Measurements from ENCODE around the gene TMEM245. TPM values are rescaled to one million over a fixed set of nuclear protein-coding genes. Genes with fewer than 3 reads are reported as not detected.

TMEM245 gene
- total RNA-seq, 2 experiments from 2014 or later = 22.6 to 24.4 TPM

GRCh38 chr9:109086221-109086620 lies 33.5 kb downstream of the TMEM245 start:
- ChIA-PET CTCF (no interaction called here), POLR2A (no interaction called here)
- H3K4me3 Mint-ChIP-seq = no peak overlapping the region
- H3K9me3 Mint-ChIP-seq = no peaks in the 10 kb centered on the region
- Histone ChIP-seq H3K36me3 (ENCODE audit: insufficient read depth, low read length) (peaks cover 73% of the 10 kb centered on the region), H3K4me3 (ENCODE audit: low read length) (no peak overlapping the region), H3K9me3 (ENCODE audit: control insufficient read depth in 1 of 2, insufficient read depth in 1 of 2, low read length in 2 of 2) (no peaks in the 10 kb centered on the region), H3K4me1 (ENCODE audit: insufficient read depth, low read length) (no peaks in the 10 kb centered on the region), H3K27ac (ENCODE audit: low read depth in 1 of 2, low read length in 2 of 2) (no peak overlapping the region), H3K27me3 (ENCODE audit: control insufficient read depth in 1 of 2, insufficient read depth in 2 of 2, low read length in 2 of 2) (no peaks in the 10 kb centered on the region)
- H3K27me3 Mint-ChIP-seq = no peaks in the 10 kb centered on the region
- peaks cover 94% of the 10 kb centered on the region for H3K36me3 Mint-ChIP-seq (ENCODE audit: low read depth)
- peak in 2 of 14 experiments; percentile 25 to 30 for DNase-seq
- intact Hi-C loops (cut with DNase I, micrococcal nuclease) = loop anchor here in 1 of 2 experiments (5.0 kb wide), 1 partner anchor 39 kb away; no protein-coding TSS in a partner anchor
- TF ChIP-seq CTCF (IDR thresholded peaks at IDR 0.05) = no peak
- no peak for ATAC-seq (ENCODE audit: poor library complexity)
- no peak overlapping the region for H3K27ac Mint-ChIP-seq
- H3K4me1 Mint-ChIP-seq (ENCODE audit: low read depth) = peaks cover 22% of the 10 kb centered on the region

GRCh38 chr9:109085510-109085909 lies 34.2 kb downstream of the TMEM245 start:
- Mint-ChIP-seq H3K36me3 (ENCODE audit: low read depth) (peaks cover 94% of the 10 kb centered on the region), H3K9me3 (no peaks in the 10 kb centered on the region), H3K4me3 (no peak overlapping the region), H3K4me1 (ENCODE audit: low read depth) (peaks cover 22% of the 10 kb centered on the region), H3K27me3 (no peaks in the 10 kb centered on the region), H3K27ac (no peak overlapping the region)
- no peak overlapping the region for H3K27ac ChIP-seq (ENCODE audit: low read depth in 1 of 2, low read length in 2 of 2)
- CTCF ChIA-PET = no interaction called here
- no peaks in the 10 kb centered on the region for H3K27me3 ChIP-seq (ENCODE audit: control insufficient read depth in 1 of 2, insufficient read depth in 2 of 2, low read length in 2 of 2)
- intact Hi-C loops (cut with DNase I, micrococcal nuclease) = loop anchor here in 1 of 2 experiments (5.0 kb wide), 1 partner anchor 38 kb away; no protein-coding TSS in a partner anchor
- no peak for ATAC-seq (ENCODE audit: poor library complexity)
- H3K9me3 ChIP-seq (ENCODE audit: control insufficient read depth in 1 of 2, insufficient read depth in 1 of 2, low read length in 2 of 2) = no peaks in the 10 kb centered on the region
- no peak for DNase-seq
- no peak overlapping the region for H3K4me3 ChIP-seq (ENCODE audit: low read length)
- H3K36me3 ChIP-seq (ENCODE audit: insufficient read depth, low read length) = peaks cover 71% of the 10 kb centered on the region
- no peak for TF ChIP-seq CTCF (IDR thresholded peaks at IDR 0.05)
- POLR2A ChIA-PET = no interaction called here
- H3K4me1 ChIP-seq (ENCODE audit: insufficient read depth, low read length) = no peaks in the 10 kb centered on the region

- DNase-seq = no peak
- Histone ChIP-seq H3K9me3 (ENCODE audit: control insufficient read depth in 1 of 2, insufficient read depth in 1 of 2, low read length in 2 of 2) (no peaks in the 10 kb centered on the region), H3K4me3 (ENCODE audit: low read length) (no peak overlapping the region), H3K27me3 (ENCODE audit: control insufficient read depth in 1 of 2, insufficient read depth in 2 of 2, low read length in 2 of 2) (no peaks in the 10 kb centered on the region), H3K36me3 (ENCODE audit: insufficient read depth, low read length) (peaks cover 71% of the 10 kb centered on the region), H3K27ac (ENCODE audit: low read depth in 1 of 2, low read length in 2 of 2) (no peak overlapping the region), H3K4me1 (ENCODE audit: insufficient read depth, low read length) (no peaks in the 10 kb centered on the region)
- Mint-ChIP-seq H3K27me3 (no peaks in the 10 kb centered on the region), H3K27ac (no peak overlapping the region), H3K9me3 (no peaks in the 10 kb centered on the region), H3K4me3 (no peak overlapping the region), H3K4me1 (ENCODE audit: low read depth) (peaks cover 22% of the 10 kb centered on the region), H3K36me3 (ENCODE audit: low read depth) (peaks cover 94% of the 10 kb centered on the region)
- ATAC-seq (ENCODE audit: poor library complexity) = no peak
- POLR2A ChIA-PET = no interaction called here
- TF ChIP-seq CTCF (IDR thresholded peaks at IDR 0.05) = no peak
- CTCF ChIA-PET = no interaction called here
- intact Hi-C loops (cut with DNase I, micrococcal nuclease) = loop anchor here in 1 of 2 experiments (5.0 kb wide), 1 partner anchor 33 kb away; the partner anchor contains the start of gene TMEM245
Measured at GRCh38 chr9:109083813-109084405, 35.8 kb downstream of the TMEM245 start.
